ELR (cell line): Measurements from ENCODE around the gene PAPPA2.

ENCODE experiments used
- DNase-seq: peaks from one replicate; pipeline ENCODE4 v3.0.0-alpha.2; 2015; ENCODE audit warnings: low read depth

PAPPA2 gene

DNA sequence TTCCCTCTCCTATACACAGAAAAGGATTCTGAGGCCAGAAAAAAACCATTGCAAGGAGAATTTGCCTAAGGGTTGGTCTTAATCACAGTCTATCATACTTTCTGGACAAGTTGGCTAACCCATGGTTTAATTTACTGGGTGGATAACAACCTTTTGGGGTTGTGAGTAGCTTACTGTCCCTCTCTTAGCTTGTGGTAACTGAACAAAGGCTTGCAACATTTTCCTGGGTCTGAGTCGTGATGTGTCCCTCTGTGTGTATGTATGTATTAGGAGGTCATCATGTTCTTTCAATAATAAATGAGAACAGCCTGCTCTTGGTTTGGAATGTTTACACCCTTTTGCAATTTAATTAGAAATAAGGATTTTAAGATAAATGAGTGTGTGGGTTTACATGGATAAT is 36.7 kb downstream of the PAPPA2 start:
- DNase-seq = no peak

DNA sequence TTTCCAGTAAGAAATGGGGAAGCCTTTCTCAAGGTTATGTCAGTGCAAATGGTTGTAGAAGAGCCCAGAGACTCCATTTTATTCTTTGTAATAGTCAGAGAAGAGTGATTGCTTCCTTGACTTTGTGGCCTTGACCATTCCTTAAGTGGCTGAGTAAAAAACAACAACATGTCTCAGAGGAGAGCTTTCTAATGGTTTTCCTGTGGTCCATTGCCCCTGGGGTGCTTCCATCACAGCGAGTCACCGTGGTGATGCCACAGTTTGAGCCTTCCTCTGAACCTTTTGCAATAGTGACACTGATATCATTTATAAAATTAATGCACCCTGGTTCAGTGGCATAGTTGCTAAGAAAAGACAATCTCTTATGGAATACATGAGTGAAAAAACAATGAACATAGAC is 38.6 kb downstream of the PAPPA2 start:
- peak; percentile 13 for DNase-seq

DNA sequence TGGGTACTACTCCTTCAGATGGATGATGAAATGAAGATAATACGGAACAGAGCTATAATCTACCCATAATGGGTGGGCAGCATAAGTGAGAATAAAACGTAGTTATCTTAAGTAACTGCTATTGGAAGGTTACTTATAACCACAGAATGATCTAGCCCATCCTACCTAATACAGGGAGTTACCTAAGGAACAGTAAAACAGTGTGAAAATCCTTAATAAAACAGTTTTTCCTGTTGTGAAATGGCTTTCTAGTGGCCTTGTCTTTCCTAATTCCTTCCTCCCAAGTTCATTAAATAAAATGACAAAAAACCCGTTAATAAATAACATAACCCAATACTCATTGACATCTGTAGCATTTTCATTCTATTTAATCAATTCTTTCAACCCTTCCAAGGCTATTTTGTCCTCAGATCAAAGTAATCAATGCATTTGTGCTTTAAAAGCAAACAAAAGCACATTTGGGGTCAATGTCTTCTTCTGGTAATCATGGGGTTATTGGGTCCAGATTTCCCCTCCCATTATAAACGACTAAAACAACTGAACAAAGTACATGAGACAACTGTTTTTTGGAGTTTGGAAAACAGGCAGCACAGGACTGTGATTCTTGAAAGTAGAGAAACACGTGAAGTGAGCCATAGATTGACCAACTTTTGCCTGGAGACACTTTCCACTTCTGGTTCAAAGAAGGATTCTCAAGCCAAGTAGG is 42.0 kb downstream of the PAPPA2 start:
- no peak for DNase-seq

DNA sequence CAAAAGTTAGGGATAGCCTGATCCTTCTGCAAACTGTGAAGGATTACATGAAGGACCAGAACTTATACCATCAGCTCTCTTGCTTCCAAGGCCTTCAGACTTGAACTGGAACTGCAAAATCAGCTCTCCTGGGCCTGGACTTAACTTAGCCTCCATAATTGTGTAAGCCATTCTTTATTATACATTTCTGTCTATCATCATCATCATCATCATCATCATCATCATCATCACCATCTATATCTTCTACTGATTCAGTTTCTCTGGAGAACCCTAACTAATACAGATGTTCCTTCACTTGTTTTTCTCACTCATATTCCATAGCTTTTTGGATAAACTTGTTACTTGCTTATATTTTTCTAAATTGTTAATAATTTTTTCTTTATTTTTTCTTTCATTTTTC is 50.0 kb downstream of the PAPPA2 start:
- DNase-seq = no peak

DNA sequence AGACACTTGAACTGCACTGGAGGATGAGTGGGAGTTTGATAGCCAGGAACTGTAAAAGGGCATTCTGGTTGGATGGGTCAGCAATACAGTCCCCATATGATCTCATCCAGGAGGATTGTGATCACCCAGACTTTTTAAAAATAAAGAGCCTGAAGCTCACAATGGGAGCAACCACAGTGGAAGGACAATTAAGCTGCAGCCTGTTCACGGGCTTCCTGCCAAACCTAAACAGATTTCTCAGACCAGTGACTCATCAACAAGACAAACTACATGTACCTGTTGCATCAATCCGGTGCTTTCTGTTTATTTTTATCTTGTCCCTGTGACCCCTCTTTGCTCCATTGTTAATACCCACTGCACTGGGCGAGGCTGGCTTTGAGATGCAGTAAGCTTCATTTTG is 52.3 kb downstream of the PAPPA2 start:
- DNase-seq = peak; percentile 82

DNA sequence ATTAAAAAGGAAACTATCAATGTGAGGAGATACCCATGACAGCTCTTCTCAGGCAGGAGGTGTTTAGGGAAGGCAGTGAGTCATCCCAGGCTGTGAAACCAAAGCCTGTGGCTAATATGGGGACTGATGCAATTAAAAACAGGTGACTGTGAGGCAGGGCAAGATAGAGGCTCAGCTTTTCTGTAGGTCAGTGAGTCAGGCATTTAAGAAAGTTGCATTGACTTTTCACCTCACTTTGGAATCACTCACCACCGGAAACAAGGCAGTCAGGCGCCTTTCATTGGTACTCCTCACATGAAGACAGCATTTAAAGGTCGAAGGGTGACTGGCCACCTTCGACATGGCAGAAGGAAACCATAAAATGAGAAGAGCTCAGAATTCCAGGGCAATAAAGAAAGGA is 54.5 kb downstream of the PAPPA2 start:
- peak; percentile 69 for DNase-seq

DNA sequence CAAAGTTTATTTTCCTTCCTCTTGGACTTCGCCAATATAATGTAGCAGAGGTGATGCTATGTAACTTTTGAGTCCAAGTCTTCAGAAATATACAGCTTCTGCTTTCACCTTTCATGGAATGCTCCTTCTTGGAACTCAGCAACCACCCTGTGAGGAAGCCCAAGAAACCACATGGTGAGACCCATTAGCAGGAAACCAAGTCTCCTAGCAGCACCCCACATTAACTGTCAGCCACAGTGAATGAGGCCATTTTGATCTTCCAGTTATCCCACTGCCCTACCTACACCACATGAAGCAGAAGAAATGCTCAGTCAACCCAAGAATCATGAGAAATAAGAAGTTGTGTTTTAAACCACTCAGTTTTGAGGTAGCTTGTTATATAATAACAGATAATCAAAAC is 58.2 kb downstream of the PAPPA2 start:
- no peak for DNase-seq

DNA sequence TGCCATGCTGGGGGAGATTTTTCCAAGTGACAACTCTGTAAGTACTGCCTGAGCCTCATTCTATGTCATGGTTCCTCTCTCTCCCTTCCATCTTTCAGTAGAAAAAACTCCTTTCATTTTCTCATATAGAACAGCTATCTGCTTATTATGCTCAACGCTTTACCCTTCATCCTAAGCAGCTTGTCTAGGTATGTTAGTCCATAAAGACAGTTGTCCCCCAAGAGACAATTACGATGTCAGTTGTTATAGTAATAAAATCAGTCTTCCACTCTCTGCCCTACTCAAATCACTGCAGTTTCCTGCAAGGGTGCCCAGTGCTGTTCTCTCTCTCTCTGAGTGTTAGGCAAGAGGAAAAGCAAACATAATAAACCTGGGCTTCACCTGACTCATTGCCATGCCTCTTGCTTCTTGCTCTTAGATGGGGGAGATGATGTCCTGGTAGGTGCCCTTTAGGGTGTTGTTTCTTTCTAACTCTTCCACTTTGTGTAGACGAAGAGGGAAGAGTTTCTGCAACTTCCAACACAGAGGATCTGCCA is 59.4 kb downstream of the PAPPA2 start:
- DNase-seq = no peak

DNA sequence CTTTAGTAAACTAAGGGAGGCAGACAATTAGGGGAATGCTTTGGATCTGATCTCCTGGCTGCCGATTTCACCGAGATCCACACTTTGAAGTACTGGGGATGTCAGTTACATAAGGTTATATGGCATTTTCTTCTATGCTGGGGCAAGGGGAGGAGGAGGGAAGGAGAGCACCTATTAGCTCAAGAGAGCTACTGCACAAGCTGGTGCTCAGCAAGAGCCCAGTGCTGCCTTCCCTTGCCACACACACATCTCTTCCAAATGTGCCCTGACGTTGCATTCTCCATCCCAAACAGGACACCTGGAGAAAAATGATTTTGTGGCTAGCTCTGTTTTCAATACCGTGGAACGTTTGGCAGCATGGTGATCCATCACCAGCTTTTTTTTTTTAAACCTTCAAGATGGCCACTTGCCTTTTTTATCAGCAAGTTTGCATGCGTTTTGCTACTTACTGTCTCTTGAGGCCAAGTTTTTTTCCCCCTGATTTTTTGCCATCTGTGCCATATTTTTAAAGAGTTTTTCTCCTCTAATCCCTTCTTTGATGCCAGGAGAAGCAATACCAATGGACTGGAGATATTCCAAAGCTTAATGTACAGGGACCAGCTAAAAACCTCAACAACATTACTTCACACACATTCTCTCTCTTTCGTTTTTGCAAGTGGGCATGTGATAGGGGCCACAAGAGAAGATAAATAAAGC is 66.6 kb downstream of the PAPPA2 start:
- no peak for DNase-seq

DNA sequence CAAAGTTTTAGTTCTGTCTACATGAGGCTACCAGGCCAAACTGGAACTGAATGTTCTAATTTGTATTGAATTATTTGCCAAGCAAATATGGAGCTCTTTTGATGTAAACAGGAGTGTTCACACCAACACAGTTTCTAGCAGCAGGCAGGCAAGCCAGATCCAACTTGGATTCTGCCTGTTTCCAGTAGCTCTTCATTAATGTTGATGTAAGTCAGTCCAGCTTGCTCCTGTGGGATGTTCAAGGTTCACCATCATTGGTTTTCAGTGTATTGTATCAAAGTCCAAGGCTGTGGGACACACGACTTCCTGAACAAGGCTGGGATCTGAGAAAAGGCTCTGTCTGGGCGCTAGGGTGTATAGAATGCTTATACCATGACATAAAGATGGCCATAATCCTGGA is 68.1 kb downstream of the PAPPA2 start:
- no peak for DNase-seq

DNA sequence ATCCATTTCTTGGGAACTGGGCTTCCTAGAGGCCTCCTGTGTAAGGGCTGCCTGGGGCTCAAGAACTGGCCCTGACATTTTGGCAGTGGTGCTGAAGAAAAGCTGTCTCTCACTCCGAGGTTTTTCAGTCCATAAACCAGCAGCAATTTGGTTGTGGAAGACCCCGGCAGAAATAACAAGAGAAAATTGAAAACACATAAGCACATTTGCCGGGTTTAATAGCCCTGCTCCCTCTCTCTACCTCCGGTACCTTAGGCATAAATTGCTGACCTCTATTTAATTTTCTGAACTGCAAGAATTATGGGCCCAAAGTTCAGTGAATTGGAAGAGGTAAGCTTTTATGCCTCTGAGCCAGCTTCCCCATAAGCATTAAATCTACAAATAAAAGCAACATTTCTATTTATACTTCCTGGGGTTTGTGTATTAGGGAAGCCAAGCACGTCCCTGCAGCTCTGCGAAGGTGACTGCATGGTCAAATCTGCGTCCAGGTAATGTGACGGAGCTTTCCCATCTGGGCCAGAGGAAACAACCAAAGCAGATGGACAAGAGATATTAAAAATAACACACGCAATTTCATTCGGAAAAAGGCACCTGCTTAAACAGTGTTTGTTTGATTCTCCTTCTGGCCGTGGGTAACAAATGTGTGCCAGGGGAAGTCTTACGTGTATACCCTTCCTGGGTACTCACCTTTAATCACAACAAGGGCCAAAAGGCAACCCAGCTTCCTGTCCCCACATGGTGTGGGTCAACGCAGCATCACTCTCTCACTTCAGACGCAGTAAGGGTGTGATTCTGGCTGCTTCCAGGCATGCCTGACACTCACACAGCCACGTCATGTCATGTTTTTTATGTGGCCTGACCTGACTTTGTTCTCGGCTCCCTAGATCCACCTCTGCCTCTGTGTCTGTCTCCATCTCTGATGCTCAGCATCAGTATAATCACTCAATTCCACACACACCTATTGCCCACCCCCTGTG is 69.2 kb downstream of the PAPPA2 start:
- no peak for DNase-seq

DNA sequence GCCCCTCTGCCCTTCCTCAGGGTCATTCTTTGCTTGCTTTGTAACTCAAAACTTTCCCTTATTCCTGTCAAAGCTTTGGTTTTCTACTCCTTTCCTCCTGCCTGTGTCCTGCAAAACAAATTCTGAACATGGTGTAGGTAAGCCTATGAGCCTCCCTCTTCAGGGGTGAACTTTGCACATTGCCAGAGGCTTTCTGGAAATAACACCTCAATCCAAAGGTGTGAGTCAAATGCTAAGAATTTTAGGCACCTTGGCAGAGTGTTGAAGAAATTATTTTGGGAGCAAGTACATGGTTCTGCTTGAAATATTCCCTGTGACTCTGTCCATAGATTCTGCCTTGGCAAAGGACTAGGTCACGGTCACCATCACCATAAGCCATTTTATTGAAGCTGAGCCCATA is 70.0 kb downstream of the PAPPA2 start:
- no peak for DNase-seq

DNA sequence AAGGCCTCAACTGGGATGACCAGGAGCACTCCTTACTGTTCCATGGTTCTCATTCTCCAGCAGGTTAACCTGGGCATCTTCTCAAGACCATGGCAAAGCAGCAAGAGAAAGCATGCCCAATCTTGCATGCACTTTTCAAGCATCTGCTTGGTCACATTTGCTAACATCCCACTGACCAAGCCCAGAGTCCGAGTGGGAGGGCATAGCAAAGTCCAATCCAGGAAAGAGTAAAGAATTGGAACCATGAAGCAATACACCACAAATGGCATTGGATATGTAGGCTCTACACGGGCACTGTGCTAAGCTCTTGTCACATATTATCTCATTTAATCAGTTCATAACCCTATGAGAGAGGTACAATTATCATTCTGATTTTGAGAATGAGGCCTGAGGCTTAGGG is 73.6 kb downstream of the PAPPA2 start:
- no peak for DNase-seq

DNA sequence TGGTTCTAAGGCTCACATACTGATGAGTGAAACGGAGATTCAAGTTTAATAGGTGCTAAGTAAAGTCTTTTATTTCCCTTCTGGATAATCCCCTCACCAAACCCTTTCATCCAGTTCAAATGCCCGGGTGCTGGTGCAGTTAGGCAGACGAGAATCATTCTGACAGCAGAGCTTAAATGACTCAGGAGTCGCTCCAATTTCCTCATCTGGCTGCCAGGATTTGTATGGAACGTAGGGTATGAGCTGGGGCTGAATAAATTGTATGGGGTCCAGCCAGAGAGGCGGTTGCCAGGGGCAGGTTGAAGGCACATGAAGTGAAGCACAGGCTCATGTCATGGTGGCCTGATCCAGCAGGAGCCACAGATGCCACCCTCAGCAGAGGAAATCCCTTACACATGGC is 76.0 kb downstream of the PAPPA2 start:
- DNase-seq = no peak

DNA sequence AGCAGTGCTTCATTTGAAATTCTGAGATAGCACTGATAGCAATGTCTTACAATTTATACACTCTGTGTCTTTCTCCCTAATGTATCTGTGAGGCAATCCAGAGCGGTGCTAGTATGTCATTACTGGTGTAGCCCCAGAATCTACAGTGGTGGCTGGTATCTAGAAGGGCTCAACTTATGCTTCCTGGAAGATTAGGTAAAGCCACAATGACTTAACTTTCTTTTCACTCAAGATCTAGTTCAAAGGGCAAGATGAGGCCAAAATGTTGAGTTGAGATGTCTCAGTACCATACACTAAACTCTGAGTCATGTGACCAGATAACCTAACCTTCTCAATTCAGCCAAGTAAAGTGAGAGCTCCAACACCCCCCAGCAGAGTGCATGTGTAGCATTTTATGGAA is 77.5 kb downstream of the PAPPA2 start:
- no peak for DNase-seq

DNA sequence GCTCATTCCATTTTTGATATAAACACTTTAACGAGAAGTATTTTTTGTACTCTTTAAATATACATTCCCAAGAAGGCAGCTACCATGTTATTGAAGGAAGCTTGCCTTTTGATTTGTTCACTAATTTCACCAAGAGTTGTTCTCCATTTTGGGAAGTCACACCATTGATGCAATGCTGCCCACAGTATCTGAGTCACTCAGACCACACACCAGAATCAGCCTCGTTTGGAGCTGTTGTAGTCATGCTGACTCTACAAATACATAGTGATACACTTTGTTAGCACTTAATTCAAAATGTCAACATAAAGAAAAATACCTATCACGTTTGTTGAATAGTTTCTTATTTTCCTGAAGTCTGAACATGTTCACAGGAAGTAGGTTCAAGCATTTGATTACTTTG is 78.7 kb downstream of the PAPPA2 start:
- peak; percentile 54 for DNase-seq

DNA sequence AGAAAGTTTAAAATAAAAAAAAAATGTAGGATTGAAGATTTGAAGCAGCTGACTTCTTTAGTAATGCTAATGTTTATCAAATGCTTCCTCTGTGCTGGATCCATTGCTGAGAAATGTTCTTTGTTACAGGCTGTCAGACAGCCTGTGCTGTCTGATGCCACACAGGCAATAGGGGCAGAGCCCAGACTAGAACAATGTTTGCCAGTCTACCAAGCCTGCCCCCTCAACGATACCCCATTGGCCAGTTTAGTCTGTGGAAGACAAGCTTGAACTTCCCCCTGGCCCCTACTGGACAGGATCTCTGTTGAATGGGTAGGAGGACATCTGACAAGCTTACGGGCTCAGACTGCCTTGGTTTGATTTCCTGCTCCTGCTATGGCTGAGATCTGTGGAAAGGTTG is 79.4 kb downstream of the PAPPA2 start:
- no peak for DNase-seq

DNA sequence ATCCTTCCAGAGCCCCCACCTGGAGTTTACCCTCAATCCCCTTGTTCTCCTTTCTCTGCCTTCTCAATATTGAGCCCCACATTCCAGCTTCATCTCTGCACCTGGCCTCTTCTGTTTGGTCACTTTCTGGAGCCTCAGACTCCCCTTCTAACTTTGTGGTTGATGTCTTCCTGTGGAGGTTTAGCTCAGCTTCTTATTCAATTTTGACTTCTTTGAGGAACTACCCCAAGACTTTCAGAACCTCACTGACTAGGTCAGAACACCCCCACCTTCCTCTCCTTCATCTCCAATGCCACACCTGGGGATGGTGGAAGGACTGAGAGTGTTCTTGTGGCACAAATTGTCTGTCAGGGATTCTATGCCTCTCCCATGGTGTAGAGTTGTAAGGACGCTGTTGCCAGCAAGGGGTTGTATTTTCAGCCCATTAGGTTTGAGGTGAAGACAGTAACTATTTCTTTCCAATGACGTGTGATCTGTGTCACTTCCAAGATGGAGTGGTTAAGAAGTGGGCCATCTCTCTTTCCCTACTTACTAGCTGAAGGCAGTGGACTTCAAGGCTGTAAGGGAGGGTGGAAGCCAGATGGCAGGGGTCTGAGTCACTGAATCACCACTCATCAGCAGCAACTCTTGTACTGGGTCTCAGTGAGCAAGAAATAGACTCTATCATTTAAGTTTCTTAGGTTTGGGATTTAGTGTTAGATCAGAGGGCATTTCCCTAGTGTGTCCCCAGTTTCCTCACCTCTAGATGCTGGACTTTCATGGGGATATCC is 80.6 kb downstream of the PAPPA2 start:
- no peak for DNase-seq

DNA sequence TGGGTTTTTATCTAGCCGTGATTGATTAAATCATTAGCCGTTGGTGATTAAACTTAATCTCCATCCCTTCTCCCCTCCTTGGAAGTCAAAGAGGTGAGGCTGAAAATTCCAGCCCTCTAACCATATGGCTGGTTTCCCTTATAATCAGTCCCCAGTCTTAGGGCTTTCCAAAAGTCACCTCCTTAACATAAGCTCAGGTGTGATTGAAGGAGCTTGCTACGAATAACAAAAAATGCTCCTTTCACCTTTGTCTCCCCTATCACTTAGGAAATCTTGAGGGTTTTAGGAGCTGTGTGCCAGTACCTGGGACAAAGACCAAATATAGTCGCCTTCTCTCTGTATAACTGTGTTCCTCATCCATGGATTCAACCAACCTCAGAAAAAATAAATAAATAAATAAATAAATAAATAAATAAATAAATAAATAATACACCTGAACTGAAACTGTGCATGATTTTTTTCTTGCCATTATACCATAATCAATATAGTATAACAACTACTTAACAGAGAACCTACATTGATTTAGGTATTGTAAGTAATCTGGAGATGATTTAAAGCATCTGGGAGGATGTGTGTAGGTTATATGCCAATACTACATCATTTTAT is 82.2 kb downstream of the PAPPA2 start:
- no peak for DNase-seq

DNA sequence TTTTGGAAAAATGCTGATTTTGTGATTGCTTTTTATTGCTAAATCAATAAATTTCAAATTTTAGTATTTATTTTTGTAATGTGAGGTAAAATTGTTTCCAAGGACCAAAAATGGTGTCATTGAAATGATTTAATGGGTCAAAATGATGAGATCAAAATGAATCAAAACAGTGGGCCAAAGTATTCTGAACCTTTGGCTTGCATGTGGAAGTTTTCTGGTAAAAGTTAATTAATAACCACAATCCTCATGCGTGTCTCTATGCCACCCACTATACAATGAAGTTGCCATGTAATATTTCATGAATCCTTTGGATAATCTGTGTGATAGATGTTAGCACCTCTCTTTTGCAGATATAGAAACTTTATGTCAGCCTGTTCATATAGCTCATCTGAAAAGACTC is 83.8 kb downstream of the PAPPA2 start:
- no peak for DNase-seq

DNA sequence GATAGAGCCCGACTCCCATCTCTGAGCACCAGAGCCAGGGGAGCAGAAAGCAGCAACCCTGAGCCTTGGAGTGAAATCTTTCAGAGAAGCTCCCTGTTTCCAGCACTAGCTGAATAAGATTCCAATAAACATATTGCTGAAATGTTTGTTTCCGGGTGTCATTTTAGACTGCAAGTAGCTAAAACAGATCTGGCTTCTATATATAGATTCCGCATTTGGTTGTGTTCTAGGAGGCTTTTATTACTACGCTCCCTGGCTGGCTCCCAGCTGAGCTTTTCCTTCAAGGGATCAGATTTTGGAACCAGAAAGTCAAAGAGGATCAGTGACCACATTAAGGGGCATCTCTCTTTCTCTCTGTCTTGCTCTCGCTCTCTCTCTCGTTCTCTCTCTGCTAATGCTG is 88.2 kb downstream of the PAPPA2 start:
- no peak for DNase-seq
